DMS53 (cell line): ENCODE measurements around the gene FPR1.

Experiments used
- DNase-seq: peaks from one replicate; lab custom pipeline; 2025; lab: John Stamatoyannopoulos, UW

FPR1 gene

GRCh38 chr19:51704626-51705025 lies 47.1 kb downstream of the FPR1 start:
- no peak for DNase-seq

GRCh38 chr19:51703575-51704515 lies 47.8 kb downstream of the FPR1 start:
- no peak for DNase-seq

- DNase-seq = no peak
These were observed 48.7 kb downstream of the FPR1 start for GRCh38 chr19:51702825-51703574.

GRCh38 chr19:51702103-51702824 lies 49.4 kb downstream of the FPR1 start:
- no peak for DNase-seq

- DNase-seq = no peak
These were observed 50.1 kb downstream of the FPR1 start for GRCh38 chr19:51701468-51702100.

GRCh38 chr19:51699170-51699569 lies 52.5 kb downstream of the FPR1 start:
- no peak for DNase-seq

GRCh38 chr19:51698296-51698695 lies 53.4 kb downstream of the FPR1 start:
- no peak for DNase-seq

GRCh38 chr19:51697169-51697776 lies 54.4 kb downstream of the FPR1 start:
- no peak for DNase-seq

- DNase-seq = no peak
These were observed 55.1 kb downstream of the FPR1 start for GRCh38 chr19:51696606-51697005.
